Stimulated activated memory B cell treated with anti-CD40 and anti-IgM and Interleukin-4, amounts not matched to agents 10 μg/mL and 1 μg/mL and 100 μg/mL, for 72 hours (primary cell): ENCODE results near the gene LETM1.

Experiments
- ATAC-seq: fragments of 150-1000 bp; cut with Tn5 transposase; 2 replicates; pipeline ENCODE4 v1.10.0; 2021
- H3K27ac Mint-ChIP-seq: one replicate; pipeline ENCODE4 v1.8.0; 2022; ENCODE audit warnings: mild to moderate bottlenecking, mixed read lengths
- H3K27me3 Mint-ChIP-seq: one replicate; pipeline ENCODE4 v1.8.0; 2022; ENCODE audit warnings: mixed read lengths
- H3K36me3 Mint-ChIP-seq: one replicate; pipeline ENCODE4 v1.8.0; 2022; ENCODE audit warnings: mixed read lengths
- H3K4me1 Mint-ChIP-seq: one replicate; pipeline ENCODE4 v1.8.0; 2022; ENCODE audit warnings: mixed read lengths
- H3K4me3 Mint-ChIP-seq: one replicate; pipeline ENCODE4 v1.8.0; 2022; ENCODE audit warnings: mild to moderate bottlenecking, moderate library complexity, mixed read lengths
- H3K9me3 Mint-ChIP-seq: one replicate; pipeline ENCODE4 v1.8.0; 2022; ENCODE audit warnings: mixed read lengths

LETM1 gene

DNA sequence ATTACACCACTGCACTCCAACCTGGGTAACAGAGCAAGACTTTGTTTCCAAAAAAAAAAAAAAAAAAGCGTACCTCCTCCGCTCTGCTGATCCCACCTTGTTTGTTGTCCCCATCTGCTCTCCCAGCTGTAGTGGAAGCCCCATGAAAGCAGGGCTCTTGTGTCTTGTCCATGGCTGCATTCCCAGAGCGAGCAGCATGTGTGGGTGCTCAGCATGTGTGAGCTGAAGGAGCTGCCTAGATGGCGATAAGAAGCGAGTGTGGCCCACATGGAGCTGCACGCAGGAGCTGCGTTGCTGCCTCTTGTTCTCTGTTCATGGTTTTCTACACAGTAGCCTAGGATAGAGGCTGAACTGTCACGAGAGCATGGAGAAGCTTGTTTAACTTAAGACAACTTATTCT lies 27.6 kb upstream of the LETM1 start:
- H3K27ac Mint-ChIP-seq, result no peak overlapping the region
- no peak overlapping the region for H3K4me3 Mint-ChIP-seq
- H3K4me1 Mint-ChIP-seq, result peaks cover 39% of the 10 kb centered on the region
- ATAC-seq, result no peak
- H3K36me3 Mint-ChIP-seq, result peaks cover 11% of the 10 kb centered on the region
- H3K27me3 Mint-ChIP-seq, result no peaks in the 10 kb centered on the region
- peaks cover 3% of the 10 kb centered on the region for H3K9me3 Mint-ChIP-seq

DNA sequence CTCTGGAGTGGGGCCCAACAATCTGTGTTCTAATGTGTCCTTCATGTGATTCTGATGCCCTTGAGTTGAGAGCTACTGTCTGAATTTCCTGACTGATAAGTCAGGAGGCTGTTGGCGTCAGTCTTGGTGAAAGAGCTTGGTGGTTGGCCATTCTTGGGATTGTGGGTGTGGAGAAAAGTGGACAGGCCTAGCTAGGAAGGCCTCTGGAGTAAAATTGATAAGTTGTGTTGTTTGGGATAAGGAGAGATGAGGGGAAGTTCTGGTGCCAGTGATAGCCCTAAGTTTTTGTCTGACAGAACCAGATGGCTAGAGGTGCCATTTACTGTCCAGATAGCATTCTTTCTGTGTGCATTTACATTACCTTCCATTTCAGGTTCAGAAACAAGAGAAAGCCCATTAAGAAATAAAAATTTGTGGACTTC lies 26.9 kb upstream of the LETM1 start:
- no peak overlapping the region for H3K27ac Mint-ChIP-seq
- peaks cover 3% of the 10 kb centered on the region for H3K9me3 Mint-ChIP-seq
- no peaks in the 10 kb centered on the region for H3K27me3 Mint-ChIP-seq
- H3K4me1 Mint-ChIP-seq, result peaks cover 37% of the 10 kb centered on the region
- ATAC-seq, result no peak
- H3K36me3 Mint-ChIP-seq, result peaks cover 11% of the 10 kb centered on the region
- H3K4me3 Mint-ChIP-seq, result no peak overlapping the region

DNA sequence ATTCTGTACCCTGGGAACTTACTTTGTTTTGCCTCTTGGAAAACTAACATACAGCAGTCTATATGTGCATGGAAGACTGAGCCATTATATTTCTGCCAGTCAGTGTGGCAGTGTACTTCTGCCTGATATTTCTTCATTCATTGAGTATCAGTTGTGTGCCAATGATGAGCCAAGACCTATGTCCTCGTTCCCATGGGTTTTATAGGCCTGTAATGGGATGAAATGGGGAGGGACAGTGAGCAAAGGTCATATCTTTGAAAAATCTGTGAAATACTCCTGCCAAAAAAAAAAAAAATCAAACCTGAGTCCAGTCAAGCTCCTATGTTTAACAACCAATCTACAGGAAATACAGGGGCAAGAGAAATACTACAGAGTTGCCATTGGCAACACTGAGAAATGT lies 24.4 kb upstream of the LETM1 start:
- peaks cover 33% of the 10 kb centered on the region for H3K4me1 Mint-ChIP-seq
- H3K4me3 Mint-ChIP-seq, result no peak overlapping the region
- H3K27me3 Mint-ChIP-seq, result no peaks in the 10 kb centered on the region
- no peaks in the 10 kb centered on the region for H3K9me3 Mint-ChIP-seq
- H3K27ac Mint-ChIP-seq, result no peak overlapping the region
- H3K36me3 Mint-ChIP-seq, result peaks cover 7% of the 10 kb centered on the region
- no peak for ATAC-seq

DNA sequence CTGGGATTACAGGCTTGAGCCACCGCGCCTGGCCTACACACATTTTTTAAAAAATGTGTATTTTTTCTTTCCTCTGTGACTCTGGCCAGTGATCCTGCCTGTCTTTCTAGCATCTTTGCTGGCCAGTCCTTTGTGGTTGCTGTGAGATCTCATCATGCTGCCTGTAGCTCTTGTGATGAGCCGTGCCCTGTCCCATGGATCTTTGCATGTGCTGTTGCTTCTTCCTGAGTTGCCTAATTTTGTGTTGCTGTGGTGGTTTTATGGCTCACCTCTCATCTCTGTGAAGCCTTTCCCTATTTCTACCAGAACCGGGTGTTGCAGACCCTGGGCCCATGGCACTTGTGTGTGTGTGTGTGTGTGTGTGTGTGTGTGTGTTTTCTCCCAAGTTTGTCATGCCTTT lies 23.5 kb upstream of the LETM1 start:
- peaks cover 37% of the 10 kb centered on the region for H3K4me1 Mint-ChIP-seq
- H3K27me3 Mint-ChIP-seq, result no peaks in the 10 kb centered on the region
- H3K27ac Mint-ChIP-seq, result no peak overlapping the region
- H3K36me3 Mint-ChIP-seq, result peaks cover 7% of the 10 kb centered on the region
- ATAC-seq, result no peak
- no peak overlapping the region for H3K4me3 Mint-ChIP-seq
- no peaks in the 10 kb centered on the region for H3K9me3 Mint-ChIP-seq

DNA sequence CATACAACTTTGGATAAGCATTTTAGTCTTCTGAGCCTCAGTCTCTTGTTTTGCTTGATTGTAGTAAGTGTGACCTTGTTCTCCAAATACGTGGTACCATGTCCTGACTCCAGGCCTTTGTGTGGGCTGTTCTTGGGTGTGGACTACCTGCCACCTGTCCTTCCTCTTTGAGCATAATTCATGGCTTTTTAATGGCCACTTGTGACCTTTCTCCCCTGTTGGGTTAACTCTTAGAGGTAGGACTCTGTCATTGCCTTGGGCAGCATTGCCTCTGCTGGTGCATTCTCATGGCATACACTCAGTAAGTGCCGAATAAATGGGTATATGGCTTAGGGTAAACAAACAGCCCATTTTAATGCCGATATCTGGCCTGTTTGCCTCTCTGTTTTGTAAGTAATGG lies 18.2 kb upstream of the LETM1 start:
- Mint-ChIP-seq H3K4me1 (peaks cover 37% of the 10 kb centered on the region), H3K27ac (no peak overlapping the region), H3K36me3 (no peaks in the 10 kb centered on the region), H3K4me3 (no peak overlapping the region), H3K27me3 (no peaks in the 10 kb centered on the region), H3K9me3 (no peaks in the 10 kb centered on the region)
- ATAC-seq, result no peak

DNA sequence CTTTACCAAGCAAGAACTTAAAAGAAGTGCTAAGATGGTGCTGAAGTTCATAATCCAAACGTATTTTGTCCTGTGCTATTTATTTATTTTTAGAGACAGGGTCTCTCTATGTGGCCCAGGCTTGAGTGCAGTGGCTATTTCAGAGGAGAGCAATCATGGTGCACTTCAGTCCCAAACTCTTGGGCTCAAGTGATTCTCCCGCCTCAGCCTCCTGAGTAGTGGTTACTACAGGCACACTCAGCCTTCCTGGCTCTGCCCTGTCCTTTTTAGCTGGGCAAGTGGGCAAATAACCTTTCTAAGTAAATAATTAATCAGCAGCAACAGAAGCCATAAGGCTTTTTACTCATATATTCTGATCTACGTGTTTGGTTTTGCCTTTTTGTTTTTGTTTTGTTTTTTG lies 17.8 kb upstream of the LETM1 start:
- Mint-ChIP-seq H3K4me1 (peaks cover 37% of the 10 kb centered on the region), H3K27me3 (no peaks in the 10 kb centered on the region), H3K4me3 (no peak overlapping the region), H3K36me3 (no peaks in the 10 kb centered on the region), H3K9me3 (no peaks in the 10 kb centered on the region), H3K27ac (no peak overlapping the region)
- no peak for ATAC-seq

DNA sequence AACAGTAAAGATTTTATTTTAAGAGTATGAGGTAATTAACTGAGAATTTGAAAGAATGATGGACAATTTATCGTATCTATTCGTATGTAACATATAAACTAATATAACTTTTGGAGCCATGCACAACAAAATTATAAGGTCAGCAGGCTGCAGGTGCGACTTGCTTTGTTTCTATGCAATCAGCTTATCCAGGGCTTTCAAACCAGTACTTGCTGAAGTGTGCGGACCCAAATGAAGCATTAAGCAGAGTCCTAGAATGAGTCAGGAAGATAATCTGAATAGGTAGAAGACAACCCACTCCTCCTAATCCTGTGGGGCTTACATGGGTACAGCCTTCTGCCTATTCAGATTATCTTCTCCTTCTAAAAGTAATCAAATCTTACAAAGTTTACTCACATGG lies 17.3 kb upstream of the LETM1 start:
- Mint-ChIP-seq H3K9me3 (no peaks in the 10 kb centered on the region), H3K36me3 (no peaks in the 10 kb centered on the region), H3K4me3 (no peak overlapping the region), H3K27ac (peak overlapping the region; percentile 87), H3K27me3 (no peaks in the 10 kb centered on the region), H3K4me1 (peaks cover 37% of the 10 kb centered on the region)
- ATAC-seq, result no peak

DNA sequence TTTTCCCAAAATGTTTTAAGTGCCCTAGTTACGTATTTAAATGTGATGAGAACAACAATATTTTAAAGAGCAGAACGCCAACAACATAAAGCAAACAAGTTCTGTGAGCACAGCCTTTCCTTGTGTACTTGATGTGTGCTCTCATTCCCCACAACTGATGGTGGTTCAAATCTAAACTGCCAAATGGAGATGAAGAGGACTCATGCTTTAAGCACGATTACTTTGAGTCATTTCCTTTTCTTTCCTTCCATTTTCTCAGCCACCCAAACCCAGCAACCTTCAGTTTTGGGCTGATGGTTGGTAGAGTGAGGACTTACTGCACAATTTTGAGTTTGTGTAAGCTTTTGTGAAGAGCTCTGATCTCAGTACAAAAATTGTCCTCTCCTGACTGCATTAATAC lies 16.9 kb upstream of the LETM1 start:
- Mint-ChIP-seq H3K9me3 (no peaks in the 10 kb centered on the region), H3K4me3 (peak overlapping the region; percentile 80), H3K27ac (peak overlapping the region; percentile 87), H3K36me3 (no peaks in the 10 kb centered on the region), H3K27me3 (no peaks in the 10 kb centered on the region), H3K4me1 (peaks cover 37% of the 10 kb centered on the region)
- no peak for ATAC-seq

DNA sequence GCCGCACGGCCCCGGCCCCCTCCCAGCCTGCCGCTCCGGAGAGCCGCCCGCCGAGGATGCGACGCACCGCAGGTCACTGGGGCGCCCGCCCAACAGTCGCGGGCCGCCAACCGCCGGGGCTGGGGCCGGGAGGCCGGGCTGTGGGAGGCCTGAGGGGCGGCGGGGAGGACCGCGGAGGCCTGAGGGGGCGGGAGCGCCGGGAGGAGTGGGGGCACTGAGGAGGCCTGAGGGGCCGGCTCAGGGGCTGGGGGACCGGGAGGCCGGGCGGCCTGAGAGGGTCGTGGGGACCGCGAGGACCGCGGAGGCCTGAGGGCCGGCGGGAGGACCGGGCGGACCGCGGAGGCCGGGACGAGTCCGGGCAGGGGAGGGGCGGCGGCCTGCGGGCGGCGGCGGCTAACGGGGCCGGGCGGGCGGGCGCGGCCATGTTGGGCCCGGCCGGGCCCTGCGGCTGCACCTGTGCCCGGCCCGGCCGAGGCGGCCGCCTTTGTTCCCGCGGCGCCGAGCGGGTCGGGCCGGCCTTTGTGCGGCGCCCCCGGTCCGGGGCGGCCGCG lies 15.6 kb upstream of the LETM1 start:
- Mint-ChIP-seq H3K27ac (no peak overlapping the region), H3K9me3 (no peaks in the 10 kb centered on the region), H3K36me3 (no peaks in the 10 kb centered on the region), H3K4me3 (peak overlapping the region; percentile 41), H3K27me3 (peaks cover 5% of the 10 kb centered on the region), H3K4me1 (peaks cover 30% of the 10 kb centered on the region)
- ATAC-seq, result peak; percentile 47

DNA sequence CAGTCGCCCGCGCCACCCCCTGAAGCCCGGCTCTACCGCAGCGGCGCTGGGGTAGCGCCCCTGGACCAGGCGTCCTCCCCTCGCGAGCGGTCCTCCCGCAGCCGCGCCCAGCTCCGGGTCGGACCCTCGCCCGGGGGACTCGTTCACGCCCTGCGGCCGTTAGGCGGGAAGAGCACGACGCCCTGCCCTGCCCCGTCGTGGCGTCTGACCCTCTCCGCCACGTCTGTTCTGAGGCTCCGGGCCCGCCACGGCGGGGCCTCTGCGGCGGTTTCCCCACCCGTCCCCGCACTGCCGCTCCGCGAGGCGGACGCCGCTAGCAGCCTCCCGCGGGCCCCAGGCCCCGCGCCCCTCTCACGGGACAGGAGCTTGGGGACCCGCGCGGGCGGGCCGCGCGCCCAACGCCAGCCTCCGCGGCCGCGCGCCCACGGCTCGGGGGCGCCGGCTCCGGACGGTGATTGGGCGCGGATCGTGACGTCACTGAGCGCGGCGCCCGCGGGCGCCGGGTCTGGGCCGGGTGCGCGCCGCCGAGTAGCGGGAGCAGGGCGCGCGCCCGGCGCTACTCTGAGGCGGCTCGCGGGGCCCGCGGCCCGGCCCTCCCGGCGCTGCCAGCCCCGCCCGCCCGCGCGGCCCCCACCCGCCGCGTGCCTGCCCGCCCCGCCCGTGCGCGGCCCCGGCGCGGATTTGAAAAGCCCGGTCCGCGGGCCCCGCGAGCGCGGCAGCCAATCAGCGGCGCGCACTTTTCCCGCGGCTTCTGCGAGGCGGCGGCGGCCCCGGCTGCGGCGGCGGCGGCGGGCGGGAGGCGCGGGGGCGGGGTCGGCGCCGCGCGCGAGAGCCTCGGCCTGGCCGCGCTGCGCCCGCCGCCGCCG lies 14.9 kb upstream of the LETM1 start, which contains the start of gene NSD2:
NSD2 (plus strand) TSS at position 816 of the 866 bp plus-strand sequence. CDS start 29,262 bp downstream, outside the sequence.
- ATAC-seq, result peak; percentile 86
- H3K9me3 Mint-ChIP-seq, result no peaks in the 10 kb centered on the region
- H3K4me3 Mint-ChIP-seq, result peak within 1 kb of the TSS; percentile 80
- peaks cover 9% of the 10 kb centered on the region for H3K27me3 Mint-ChIP-seq
- H3K36me3 Mint-ChIP-seq, result no peaks in the 10 kb centered on the region
- H3K27ac Mint-ChIP-seq, result peak within 1 kb of the TSS; percentile 89
- H3K4me1 Mint-ChIP-seq, result peaks cover 30% of the 10 kb centered on the region

DNA sequence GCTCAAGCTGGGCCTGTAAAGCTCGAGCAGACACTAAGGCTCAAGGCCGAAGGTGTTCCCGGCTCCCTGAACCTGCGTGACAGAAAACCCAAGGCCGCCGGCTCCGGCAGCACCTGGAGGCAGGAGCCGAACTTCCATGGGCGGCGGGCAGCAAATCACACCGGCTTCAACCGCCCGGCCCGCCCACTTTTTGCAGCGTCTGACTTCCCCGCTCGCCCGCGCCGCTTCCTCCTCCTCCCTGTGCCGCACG lies 14.3 kb upstream of the LETM1 start:
- peaks cover 30% of the 10 kb centered on the region for H3K4me1 Mint-ChIP-seq
- H3K36me3 Mint-ChIP-seq, result no peaks in the 10 kb centered on the region
- peak overlapping the region; percentile 89 for H3K27ac Mint-ChIP-seq
- H3K9me3 Mint-ChIP-seq, result no peaks in the 10 kb centered on the region
- peak; percentile 79 for ATAC-seq
- peak overlapping the region; percentile 75 for H3K4me3 Mint-ChIP-seq
- peaks cover 9% of the 10 kb centered on the region for H3K27me3 Mint-ChIP-seq

DNA sequence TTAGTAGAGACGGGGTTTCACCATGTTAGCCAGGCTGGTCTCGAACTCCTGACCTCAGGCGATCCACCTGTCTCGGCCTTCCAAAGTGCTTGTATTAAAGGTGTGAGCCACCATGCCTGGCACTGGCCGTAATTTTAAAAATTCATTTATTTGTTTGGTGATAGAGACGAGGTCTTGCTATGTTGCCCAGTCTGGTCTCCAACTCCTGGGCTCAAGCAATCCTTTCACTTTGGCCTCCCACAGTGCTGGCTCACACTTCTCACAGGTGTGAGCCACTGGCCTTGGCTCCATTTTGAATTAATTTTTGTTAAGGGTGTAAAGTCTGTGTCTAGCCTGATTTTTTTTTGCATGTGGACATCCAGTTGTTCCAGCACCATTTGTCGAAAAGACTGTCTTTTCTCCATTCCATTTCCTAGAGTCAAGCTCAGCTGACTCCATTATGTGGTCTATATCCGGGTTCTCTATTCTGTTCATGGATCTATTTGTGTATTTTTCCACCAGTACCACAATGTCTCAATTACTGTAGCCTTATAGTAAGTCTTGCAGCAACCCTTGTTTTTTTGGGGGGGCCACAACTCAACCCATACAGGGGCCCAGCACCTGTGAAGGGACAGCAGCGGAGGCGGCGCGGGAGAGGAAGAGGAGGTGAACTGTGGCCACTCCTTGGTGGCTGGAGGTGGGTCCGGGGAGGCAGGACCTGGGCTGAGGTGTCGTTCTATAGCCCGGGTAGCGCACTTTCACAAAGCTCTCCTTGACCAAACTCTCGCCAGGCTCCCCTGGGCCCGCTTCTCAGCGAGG lies 13.8 kb upstream of the LETM1 start:
- Mint-ChIP-seq H3K27me3 (peaks cover 9% of the 10 kb centered on the region), H3K9me3 (no peaks in the 10 kb centered on the region), H3K36me3 (no peaks in the 10 kb centered on the region), H3K4me3 (peak overlapping the region; percentile 75), H3K27ac (peak overlapping the region; percentile 89), H3K4me1 (peaks cover 28% of the 10 kb centered on the region)
- ATAC-seq, result peak; percentile 0

DNA sequence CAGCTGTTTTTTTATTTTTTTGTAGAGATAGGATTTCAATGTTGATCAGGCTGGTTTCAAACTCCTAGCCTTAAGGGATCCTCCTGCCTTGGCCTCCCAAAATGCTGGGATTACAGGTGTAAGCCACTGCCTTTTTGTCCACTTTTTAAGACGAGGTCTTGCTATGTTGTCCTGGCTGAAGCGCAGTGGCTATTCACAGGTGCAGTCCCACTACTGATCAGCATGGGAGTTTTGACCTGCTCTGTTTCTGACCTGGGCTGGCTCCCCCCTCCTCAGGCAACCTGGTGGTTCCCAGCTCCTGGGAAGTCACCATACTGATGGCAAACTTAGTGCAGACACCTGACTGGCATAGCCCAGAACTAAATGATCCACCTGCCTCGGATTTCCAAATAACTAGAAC lies 13.0 kb upstream of the LETM1 start:
- Mint-ChIP-seq H3K4me1 (peaks cover 20% of the 10 kb centered on the region), H3K36me3 (no peaks in the 10 kb centered on the region), H3K9me3 (no peaks in the 10 kb centered on the region), H3K27ac (no peak overlapping the region), H3K4me3 (no peak overlapping the region), H3K27me3 (peaks cover 9% of the 10 kb centered on the region)
- no peak for ATAC-seq

DNA sequence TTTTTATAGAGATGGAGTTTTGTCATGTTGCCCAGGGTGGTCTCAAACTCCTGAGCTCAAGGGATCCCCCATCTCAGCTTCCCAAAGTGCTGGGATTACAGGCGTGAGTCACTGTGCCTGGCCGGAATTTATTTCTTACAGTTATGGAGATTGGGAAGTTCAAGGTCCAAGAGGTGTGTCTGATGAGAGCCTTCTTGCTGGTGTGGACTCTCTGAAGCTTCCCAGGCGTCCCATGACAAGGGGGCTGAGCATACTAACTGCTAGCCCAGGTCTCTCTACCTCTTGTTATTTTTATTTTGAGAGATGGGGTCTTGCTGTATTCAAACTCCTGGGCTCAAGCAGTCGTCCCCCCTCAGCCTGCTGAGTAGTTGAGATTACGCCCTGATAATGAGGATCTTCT lies 12.3 kb upstream of the LETM1 start:
- peaks cover 15% of the 10 kb centered on the region for H3K27me3 Mint-ChIP-seq
- no peak overlapping the region for H3K4me3 Mint-ChIP-seq
- no peaks in the 10 kb centered on the region for H3K9me3 Mint-ChIP-seq
- no peaks in the 10 kb centered on the region for H3K36me3 Mint-ChIP-seq
- no peak overlapping the region for H3K27ac Mint-ChIP-seq
- peaks cover 20% of the 10 kb centered on the region for H3K4me1 Mint-ChIP-seq
- ATAC-seq, result no peak

DNA sequence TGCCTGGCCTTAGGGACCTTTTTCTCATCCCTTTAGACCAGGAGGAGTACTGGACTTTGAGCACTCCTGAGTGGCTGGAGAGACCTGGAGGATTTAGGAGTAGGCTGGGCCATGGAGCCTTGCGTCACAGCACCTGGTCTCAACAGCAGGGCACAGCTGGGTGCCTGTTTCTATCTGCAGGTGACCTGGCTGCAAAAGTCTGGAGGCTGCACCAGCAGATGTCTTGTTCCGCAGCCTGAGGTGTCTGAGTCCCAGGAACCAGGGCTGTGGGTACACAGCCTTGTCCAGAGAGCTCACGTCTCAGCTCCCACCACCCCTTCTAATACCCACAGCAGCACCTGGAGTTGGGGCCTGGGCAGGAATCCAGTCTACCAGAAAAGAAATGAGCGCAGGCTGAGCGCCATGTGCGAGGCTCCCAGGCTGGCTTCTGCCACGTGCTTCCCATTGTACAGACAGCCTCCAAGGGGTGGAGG lies 10.3 kb upstream of the LETM1 start:
- ATAC-seq, result no peak
- Mint-ChIP-seq H3K4me3 (no peak overlapping the region), H3K4me1 (peaks cover 28% of the 10 kb centered on the region), H3K9me3 (no peaks in the 10 kb centered on the region), H3K27me3 (peaks cover 20% of the 10 kb centered on the region), H3K27ac (no peak overlapping the region), H3K36me3 (no peaks in the 10 kb centered on the region)
